Coronary artery (tissue), 2 donors: ENCODE results near the gene SHCBP1L.

ENCODE experiments used
- DNase-seq: peaks from one replicate; pipeline ENCODE4 v3.0.0-alpha.2; 2017; ENCODE audit warnings: low spot score
- H3K27ac ChIP-seq, 2 donors: fragments of 200-600 bp; sonication (generic); one replicate each; pipeline ENCODE4 v1.5.1; 2016 to 2019
- H3K4me3 ChIP-seq: fragments of 200-600 bp; sonication (generic); 2 replicates; pipeline ENCODE4 v1.5.1; 2016; ENCODE audit warnings: mild to moderate bottlenecking, moderate library complexity
- TF ChIP-seq, protein P1 (sequence below): fragments of 200-600 bp; sonication (generic); IDR thresholded peaks from one replicate; pipeline ENCODE4 v1.5.1; 2019; ENCODE audit warnings: antibody characterized with exemption

Gene SHCBP1L

DNA sequence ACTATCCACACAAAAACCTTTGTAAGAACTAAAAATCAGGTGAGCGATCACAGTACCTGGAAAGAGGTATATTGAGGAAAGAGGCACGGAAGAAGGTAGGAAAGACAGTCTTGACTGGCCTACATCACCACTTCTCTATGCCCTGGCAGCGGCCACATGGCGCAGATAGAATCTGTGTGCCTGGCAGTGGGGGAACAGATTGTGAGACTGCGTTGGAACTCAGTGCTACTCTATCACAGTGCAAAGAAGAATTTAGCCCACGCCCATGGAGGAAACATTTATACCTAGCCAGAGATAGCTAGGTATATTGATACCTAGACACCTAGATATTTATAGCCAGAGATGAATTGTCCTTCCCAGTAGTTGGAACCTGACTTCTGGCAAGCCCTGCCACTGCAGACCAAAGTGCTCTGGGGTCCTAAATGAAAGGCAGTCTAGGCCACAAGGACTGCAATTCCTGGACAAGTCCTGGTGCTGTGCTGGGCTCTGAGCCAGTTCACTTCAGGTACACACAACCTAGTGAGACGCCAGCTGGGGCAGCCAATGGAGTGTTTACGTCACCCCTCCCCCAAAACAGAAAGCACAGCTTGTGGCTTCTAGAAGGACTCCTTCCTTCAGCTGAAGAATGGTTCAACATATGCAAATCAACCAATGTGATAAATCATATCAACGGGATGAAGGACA, 61.9 kb downstream of the SHCBP1L start:
- Histone ChIP-seq H3K27ac (no peak overlapping the region), H3K4me3 (no peak overlapping the region)
- TF ChIP-seq, protein P1, sequence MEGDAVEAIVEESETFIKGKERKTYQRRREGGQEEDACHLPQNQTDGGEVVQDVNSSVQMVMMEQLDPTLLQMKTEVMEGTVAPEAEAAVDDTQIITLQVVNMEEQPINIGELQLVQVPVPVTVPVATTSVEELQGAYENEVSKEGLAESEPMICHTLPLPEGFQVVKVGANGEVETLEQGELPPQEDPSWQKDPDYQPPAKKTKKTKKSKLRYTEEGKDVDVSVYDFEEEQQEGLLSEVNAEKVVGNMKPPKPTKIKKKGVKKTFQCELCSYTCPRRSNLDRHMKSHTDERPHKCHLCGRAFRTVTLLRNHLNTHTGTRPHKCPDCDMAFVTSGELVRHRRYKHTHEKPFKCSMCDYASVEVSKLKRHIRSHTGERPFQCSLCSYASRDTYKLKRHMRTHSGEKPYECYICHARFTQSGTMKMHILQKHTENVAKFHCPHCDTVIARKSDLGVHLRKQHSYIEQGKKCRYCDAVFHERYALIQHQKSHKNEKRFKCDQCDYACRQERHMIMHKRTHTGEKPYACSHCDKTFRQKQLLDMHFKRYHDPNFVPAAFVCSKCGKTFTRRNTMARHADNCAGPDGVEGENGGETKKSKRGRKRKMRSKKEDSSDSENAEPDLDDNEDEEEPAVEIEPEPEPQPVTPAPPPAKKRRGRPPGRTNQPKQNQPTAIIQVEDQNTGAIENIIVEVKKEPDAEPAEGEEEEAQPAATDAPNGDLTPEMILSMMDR, result no peak
- no peak for DNase-seq

DNA sequence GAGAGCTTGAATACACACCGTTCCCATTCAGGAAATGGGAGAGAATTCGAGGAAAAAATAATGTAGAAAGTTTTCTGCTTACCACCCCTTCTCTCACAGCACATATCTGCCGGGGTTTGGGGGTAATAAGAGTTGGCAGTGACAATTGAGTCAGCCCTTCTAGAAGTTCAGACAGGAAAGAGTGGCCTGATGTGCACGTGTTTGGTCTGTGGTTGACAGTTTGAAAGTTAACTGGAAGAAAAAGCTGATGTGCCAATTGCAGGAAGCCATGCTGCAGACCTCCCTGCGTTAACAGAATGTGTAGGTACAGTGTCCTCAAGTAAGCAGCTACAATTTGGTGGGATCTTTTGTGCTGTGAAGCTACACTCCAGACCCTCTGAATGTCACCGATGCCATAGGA, 63.0 kb downstream of the SHCBP1L start:
- Histone ChIP-seq H3K4me3 (no peak overlapping the region), H3K27ac (no peak overlapping the region)
- TF ChIP-seq, protein P1, result no peak
- DNase-seq, result no peak

DNA sequence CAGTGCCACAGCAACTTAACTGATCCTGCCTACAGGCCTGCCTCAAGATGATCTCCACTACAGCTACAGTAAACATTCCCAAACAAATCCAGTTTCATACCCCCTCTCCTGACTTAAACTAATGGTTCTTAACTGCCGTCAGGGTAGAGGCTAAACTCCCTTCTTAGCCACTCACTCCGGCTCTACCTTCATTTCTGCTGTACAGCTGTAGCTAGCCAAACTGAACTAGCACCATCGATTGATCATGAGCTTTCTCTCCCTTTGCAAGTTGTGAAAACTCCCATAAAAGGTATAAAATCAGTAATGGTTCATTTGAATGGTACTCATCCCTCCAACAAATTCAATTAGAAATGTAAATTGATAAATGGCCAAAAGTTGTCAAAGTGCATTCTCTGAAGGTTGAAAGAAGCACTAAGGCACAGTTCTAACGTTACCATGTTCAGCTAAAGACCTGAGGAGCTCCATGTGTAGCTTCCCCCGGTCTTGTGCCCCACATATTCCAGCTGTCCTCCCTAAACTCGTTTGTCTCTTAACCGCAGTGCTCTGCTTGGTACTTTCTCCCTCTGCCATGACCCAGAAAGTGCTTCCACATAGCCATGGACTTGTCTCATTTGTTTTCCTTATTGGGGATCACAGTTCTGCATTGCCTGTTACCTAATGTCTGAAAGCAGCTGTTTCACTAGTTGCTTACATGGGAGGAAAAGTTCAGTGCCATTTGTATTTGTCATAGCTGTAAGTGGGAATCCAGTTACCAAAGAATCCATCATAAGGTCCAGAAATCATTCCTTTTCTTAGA, 64.0 kb downstream of the SHCBP1L start:
- TF ChIP-seq, protein P1, result no peak
- DNase-seq, result no peak
- no peak overlapping the region for H3K27ac ChIP-seq
- no peak overlapping the region for H3K4me3 ChIP-seq

DNA sequence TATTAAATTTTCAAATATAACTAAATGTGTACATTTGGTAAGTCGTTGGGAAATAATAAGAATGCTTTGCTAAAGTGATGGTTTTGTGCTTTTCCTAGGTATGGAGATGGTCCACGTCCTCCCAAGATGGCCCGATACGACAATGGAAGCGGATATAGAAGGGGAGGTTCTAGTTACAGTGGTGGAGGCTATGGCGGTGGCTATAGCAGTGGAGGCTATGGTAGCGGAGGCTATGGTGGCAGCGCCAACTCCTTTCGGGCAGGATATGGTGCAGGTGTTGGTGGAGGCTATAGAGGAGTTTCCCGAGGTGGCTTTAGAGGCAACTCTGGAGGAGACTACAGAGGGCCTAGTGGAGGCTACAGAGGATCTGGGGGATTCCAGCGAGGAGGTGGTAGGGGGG, 66.0 kb downstream of the SHCBP1L start:
- TF ChIP-seq, protein P1, result no peak
- no peak overlapping the region for H3K4me3 ChIP-seq
- no peak overlapping the region for H3K27ac ChIP-seq
- no peak for DNase-seq

DNA sequence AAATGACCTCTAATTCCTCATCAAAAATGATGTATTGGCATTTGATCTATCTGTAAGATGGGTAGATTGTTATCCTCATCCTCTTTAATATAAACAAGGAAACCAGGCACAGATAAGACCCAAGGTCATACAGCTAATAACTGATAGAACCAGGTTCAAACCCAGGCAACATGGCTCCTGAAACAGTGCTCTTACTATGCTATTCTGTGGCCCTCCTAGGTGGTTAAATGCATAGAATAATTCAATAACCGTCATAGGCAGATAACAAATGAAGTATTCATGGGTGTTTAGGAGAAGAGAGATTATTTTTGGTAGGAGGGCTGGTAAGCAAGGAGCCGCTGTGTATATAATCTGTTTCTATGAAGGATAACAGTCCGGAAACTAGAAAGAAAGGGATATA, 67.4 kb downstream of the SHCBP1L start:
- no peak for DNase-seq
- no peak overlapping the region for H3K27ac ChIP-seq
- TF ChIP-seq, protein P1, result no peak
- H3K4me3 ChIP-seq, result no peak overlapping the region

DNA sequence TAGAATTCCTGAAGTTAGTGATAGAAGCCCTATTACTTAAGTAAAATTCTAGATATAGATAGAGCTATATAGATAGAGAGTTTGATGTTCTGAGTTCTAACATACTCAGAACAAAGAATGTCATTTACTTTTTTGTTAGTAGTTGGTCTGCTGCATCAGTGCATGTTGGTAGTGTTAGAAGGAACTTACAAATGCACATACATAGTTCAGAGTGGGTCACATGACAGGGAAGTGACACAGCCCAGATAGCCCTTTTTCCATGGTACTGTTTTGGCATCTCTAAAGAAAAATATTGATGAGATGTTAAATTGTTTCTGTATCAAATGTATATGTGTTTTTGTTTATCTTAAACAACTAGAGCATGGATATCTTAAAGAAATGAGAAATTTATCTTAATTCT, 68.1 kb downstream of the SHCBP1L start:
- Histone ChIP-seq H3K27ac (no peak overlapping the region), H3K4me3 (no peak overlapping the region)
- TF ChIP-seq, protein P1, result no peak
- DNase-seq, result no peak

DNA sequence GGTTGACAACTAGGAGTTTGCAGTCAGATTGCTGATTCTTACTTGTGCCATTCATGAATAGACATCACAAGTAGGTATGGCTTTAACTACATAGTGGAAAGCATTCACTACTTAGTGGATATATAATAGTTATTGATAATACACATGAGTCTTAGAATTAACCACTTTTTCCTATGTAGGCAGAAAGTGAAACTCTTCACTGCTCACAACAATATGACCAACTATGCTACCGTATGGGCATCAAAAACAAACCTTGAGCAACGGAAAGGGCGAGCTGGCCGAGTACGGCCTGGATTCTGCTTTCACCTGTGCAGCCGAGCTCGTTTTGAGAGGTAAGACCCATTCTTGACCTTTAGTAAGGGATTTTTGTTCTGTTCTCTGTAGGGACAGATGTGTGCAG, 75.1 kb downstream of the SHCBP1L start:
- Histone ChIP-seq H3K4me3 (no peak overlapping the region), H3K27ac (no peak overlapping the region)
- TF ChIP-seq, protein P1, result no peak
- DNase-seq, result no peak
